GM19395 (cell line): ENCODE results near the gene LRP5.
"Not testable (repeated sequence)": the region's sequence is repeated elsewhere in the genome, so short reads cannot be mapped to it uniquely, and the experiment has no call there.

Experiments
- ATAC-seq: cut with Tn5 transposase; IDR thresholded peaks from one replicate; pipeline ENCODE4 v1.9.1; 2021; ENCODE audit warnings: mild to moderate bottlenecking, moderate library complexity; ENCODE audit not compliant: unreplicated experiment

The LRP5 gene

GRCh38 chr11:68413591-68413999 lies 101.2 kb downstream of the LRP5 start:
- no peak for ATAC-seq

- no peak for ATAC-seq
These were observed 102.3 kb downstream of the LRP5 start for GRCh38 chr11:68414496-68415221.

- no peak for ATAC-seq
These were observed 103.7 kb downstream of the LRP5 start for GRCh38 chr11:68416070-68416578.

GRCh38 chr11:68418648-68419047 lies 106.3 kb downstream of the LRP5 start:
- no peak for ATAC-seq

GRCh38 chr11:68420171-68420570 lies 107.8 kb downstream of the LRP5 start:
- ATAC-seq, result no peak

- ATAC-seq, result no peak
These were observed 111.1 kb downstream of the LRP5 start for GRCh38 chr11:68423481-68423880.

GRCh38 chr11:68424101-68424632 lies 111.8 kb downstream of the LRP5 start:
- ATAC-seq, result no peak

- ATAC-seq, result no peak
These were observed 112.8 kb downstream of the LRP5 start for GRCh38 chr11:68424981-68425865.

GRCh38 chr11:68425866-68426380 lies 113.5 kb downstream of the LRP5 start:
- no peak for ATAC-seq

- no peak for ATAC-seq
These were observed 117.3 kb downstream of the LRP5 start for GRCh38 chr11:68429661-68430060.

- ATAC-seq, result no peak
These were observed 118.0 kb downstream of the LRP5 start for GRCh38 chr11:68430384-68430783.

GRCh38 chr11:68430801-68431200 lies 118.4 kb downstream of the LRP5 start:
- ATAC-seq, result no peak

- ATAC-seq, result no peak
These were observed 119.7 kb downstream of the LRP5 start for GRCh38 chr11:68431984-68432645.

GRCh38 chr11:68432874-68433273 lies 120.5 kb downstream of the LRP5 start:
- no peak for ATAC-seq

GRCh38 chr11:68433541-68433940 lies 121.2 kb downstream of the LRP5 start:
- ATAC-seq, result no peak

GRCh38 chr11:68434159-68434558 lies 121.8 kb downstream of the LRP5 start:
- ATAC-seq, result not testable (repeated sequence)

- no peak for ATAC-seq
These were observed 123.9 kb downstream of the LRP5 start for GRCh38 chr11:68436162-68436888.

- ATAC-seq, result no peak
These were observed 124.9 kb downstream of the LRP5 start for GRCh38 chr11:68436985-68437926.
